ENCODE results near the gene CDCA7L.
"Not testable (repeated sequence)": the region's sequence is repeated elsewhere in the genome, so short reads cannot be mapped to it uniquely, and the experiment has no call there.

Gene CDCA7L

GRCh38 chr7:21908746-21909145, 37.0 kb downstream of the CDCA7L start:
- H3K27me3 Mint-ChIP-seq: no peaks in the 10 kb centered on the region
- no peak for DNase-seq
- H3K9me3 Mint-ChIP-seq: no peaks in the 10 kb centered on the region
- no peak overlapping the region for H3K4me3 Mint-ChIP-seq
- H3K4me1 Mint-ChIP-seq (ENCODE audit: low read depth): no peaks in the 10 kb centered on the region
- H3K27ac Mint-ChIP-seq: no peak overlapping the region
- peaks cover 96% of the 10 kb centered on the region for H3K36me3 Mint-ChIP-seq (ENCODE audit: low read depth)

DNA sequence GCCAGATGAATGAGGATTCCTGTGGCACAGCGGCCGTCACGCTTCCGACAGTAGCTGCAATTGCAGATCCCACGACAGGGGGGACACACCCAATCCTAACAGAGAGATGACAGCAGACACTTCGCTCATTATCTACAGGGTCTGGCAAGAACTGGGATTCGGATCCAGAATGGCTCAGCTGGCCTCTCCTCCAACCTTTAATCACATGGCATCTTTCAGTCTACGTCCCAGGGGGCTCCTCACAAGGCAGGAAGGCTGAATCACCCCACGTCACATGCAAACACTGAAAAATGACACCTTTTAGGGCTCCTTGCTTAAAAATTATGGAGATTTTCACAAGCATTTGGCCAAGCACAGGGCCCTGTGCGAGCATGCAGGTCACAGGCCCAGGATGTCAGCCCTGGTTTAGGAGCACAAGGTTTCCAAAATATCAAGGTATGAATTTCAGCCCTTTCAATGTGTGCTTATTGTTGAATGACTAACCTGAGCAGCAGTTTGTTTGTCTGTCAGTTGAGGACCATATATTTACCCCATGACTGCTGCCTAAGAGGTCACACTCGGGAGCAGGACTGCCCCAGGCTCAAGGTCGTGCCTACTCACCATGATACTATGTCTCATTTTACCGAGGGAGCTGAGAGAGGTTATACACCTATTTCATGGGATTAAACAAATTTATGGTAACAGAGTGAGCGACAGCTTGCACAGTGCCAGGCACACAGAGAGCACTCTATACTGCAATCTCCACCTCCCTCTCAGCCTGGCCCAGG, 42.5 kb downstream of the CDCA7L start:
- Mint-ChIP-seq H3K27ac (no peak overlapping the region), H3K27me3 (no peaks in the 10 kb centered on the region), H3K36me3 (ENCODE audit: low read depth) (peaks cover 99% of the 10 kb centered on the region), H3K4me3 (no peak overlapping the region), H3K4me1 (ENCODE audit: low read depth) (peaks cover 13% of the 10 kb centered on the region), H3K9me3 (no peaks in the 10 kb centered on the region)
- DNase-seq: no peak

DNA sequence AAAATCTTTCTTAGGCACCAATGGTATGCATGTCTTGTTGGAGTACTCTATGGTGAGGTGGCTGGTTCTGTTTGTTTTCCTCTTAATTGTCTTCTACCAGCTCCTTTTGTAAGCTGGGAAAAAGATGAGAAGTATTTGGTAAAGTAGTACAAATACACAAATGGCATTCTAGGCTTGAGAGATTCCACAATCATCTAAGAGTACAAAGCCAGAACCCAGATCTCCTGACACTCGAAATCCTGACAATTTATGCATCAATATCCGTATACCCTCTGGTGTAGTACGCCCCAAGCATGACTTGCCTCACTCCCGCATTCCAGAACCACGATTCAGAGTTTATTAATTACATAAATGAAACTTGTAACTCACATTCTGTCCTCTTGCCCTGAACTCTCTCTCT, 43.5 kb downstream of the CDCA7L start:
- Mint-ChIP-seq H3K4me3 (no peak overlapping the region), H3K4me1 (ENCODE audit: low read depth) (peaks cover 21% of the 10 kb centered on the region), H3K27ac (no peak overlapping the region), H3K9me3 (no peaks in the 10 kb centered on the region), H3K27me3 (no peaks in the 10 kb centered on the region), H3K36me3 (ENCODE audit: low read depth) (peaks cover 99% of the 10 kb centered on the region)
- DNase-seq: no peak

DNA sequence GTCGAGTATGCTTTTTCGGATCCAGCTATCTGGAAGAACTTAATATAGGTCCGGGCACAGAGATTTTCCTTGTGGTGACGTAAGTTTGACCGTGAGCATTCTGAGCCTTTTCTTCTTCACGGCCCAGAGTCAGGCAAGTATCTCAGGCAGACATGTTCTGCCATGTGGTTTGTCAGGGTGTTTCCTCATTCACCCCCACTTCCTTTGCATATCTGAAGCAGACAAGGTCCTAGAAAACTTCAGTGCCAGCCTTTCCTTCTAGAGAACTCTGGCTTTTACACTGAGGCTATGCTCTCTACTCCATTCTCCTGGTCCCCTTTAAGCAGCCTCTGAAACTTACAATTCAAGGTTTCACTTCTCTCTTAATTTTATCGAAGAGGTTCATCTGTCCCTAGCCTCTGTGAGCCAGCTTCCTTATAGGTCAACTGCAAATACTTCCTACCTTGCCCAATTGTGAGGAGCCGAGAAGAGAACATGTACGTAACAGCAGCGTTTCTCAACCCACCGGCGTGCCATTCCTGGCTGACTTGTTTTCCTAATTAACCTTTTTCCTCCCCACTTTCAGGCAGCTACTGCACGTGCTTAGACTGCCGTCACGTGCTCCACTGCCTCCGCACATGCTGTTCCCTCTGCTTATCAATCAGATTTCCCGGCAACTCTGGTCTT, 47.3 kb downstream of the CDCA7L start:
- no peaks in the 10 kb centered on the region for H3K27me3 Mint-ChIP-seq
- no peak for DNase-seq
- H3K4me3 Mint-ChIP-seq: peak overlapping the region; percentile 23

GRCh38 chr7:21893401-21893800, 52.3 kb downstream of the CDCA7L start:
- H3K4me1 Mint-ChIP-seq (ENCODE audit: low read depth): peaks cover 13% of the 10 kb centered on the region
- peaks cover 34% of the 10 kb centered on the region for H3K36me3 Mint-ChIP-seq (ENCODE audit: low read depth)
- H3K9me3 Mint-ChIP-seq: no peaks in the 10 kb centered on the region
- no peak overlapping the region for H3K27ac Mint-ChIP-seq
- no peaks in the 10 kb centered on the region for H3K27me3 Mint-ChIP-seq
- DNase-seq: no peak
- no peak overlapping the region for H3K4me3 Mint-ChIP-seq

More for the DNA sequence above, 47.3 kb downstream of the CDCA7L start:
- Mint-ChIP-seq H3K27ac (peak overlapping the region; percentile 87), H3K4me1 (ENCODE audit: low read depth) (peaks cover 24% of the 10 kb centered on the region), H3K9me3 (no peaks in the 10 kb centered on the region), H3K36me3 (ENCODE audit: low read depth) (peaks cover 81% of the 10 kb centered on the region)

GRCh38 chr7:21891291-21891690, 54.4 kb downstream of the CDCA7L start:
- no peak for DNase-seq
- Mint-ChIP-seq H3K27me3 (no peaks in the 10 kb centered on the region), H3K36me3 (ENCODE audit: low read depth) (peaks cover 17% of the 10 kb centered on the region), H3K4me3 (no peak overlapping the region), H3K4me1 (ENCODE audit: low read depth) (no peaks in the 10 kb centered on the region), H3K9me3 (no peaks in the 10 kb centered on the region), H3K27ac (no peak overlapping the region)

GRCh38 chr7:21887779-21888178, 57.9 kb downstream of the CDCA7L start:
- H3K4me3 Mint-ChIP-seq: no peak overlapping the region
- peaks cover 2% of the 10 kb centered on the region for H3K36me3 Mint-ChIP-seq (ENCODE audit: low read depth)
- H3K27me3 Mint-ChIP-seq: no peaks in the 10 kb centered on the region

GRCh38 chr7:21887353-21887752, 58.3 kb downstream of the CDCA7L start:
- no peak overlapping the region for H3K4me3 Mint-ChIP-seq
- H3K9me3 Mint-ChIP-seq: no peaks in the 10 kb centered on the region
- H3K4me1 Mint-ChIP-seq (ENCODE audit: low read depth): no peaks in the 10 kb centered on the region
- no peaks in the 10 kb centered on the region for H3K27me3 Mint-ChIP-seq
- H3K27ac Mint-ChIP-seq: no peak overlapping the region
- H3K36me3 Mint-ChIP-seq (ENCODE audit: low read depth): peaks cover 2% of the 10 kb centered on the region
- no peak for DNase-seq

More at GRCh38 chr7:21887779-21888178, 57.9 kb downstream of the CDCA7L start:
- Mint-ChIP-seq H3K27ac (no peak overlapping the region), H3K4me1 (ENCODE audit: low read depth) (no peaks in the 10 kb centered on the region), H3K9me3 (no peaks in the 10 kb centered on the region)
- DNase-seq: no peak

DNA sequence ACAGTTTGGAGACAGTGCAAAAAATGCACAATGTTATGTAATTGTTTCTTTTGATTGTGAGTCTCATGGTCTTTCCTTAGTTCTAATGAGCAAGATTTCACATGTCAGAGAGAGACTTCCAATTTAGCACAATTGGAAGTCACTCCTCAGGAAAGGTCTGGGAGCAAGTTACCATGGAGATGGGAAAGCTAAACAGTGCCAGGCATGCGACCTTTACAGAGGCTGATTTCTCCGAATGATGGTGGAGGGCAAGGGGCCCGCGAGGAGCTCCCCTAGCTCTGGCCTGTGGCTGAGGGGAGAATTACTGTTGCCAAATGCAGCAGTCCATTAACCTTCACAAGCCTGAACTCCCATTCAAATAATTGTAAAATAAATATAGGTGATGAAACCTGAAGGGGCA, 59.3 kb downstream of the CDCA7L start:
- DNase-seq: no peak
- H3K4me3 Mint-ChIP-seq: no peak overlapping the region
- H3K4me1 Mint-ChIP-seq (ENCODE audit: low read depth): no peaks in the 10 kb centered on the region
- H3K27me3 Mint-ChIP-seq: no peaks in the 10 kb centered on the region
- H3K27ac Mint-ChIP-seq: no peak overlapping the region
- peaks cover 2% of the 10 kb centered on the region for H3K36me3 Mint-ChIP-seq (ENCODE audit: low read depth)
- H3K9me3 Mint-ChIP-seq: no peaks in the 10 kb centered on the region

DNA sequence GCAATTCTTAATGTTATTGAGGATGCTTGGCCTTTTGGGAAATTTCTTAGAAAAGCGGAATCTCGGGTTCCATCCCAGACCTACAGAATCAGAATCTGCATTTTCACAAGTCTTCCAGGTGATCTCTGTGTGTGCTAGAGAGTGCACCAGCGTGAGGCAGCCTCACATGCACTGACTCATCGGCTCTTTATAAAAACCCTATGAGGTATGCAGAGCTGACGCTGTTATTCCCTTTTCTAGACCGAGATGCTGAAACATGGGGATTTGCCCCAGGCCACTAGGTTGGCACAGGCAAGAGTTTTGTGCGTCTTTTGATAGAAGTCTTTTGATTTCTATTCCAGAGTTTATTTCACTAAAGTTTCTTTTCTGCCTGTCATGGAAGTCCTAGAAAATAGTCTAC, 61.2 kb downstream of the CDCA7L start:
- Mint-ChIP-seq H3K4me1 (ENCODE audit: low read depth) (no peaks in the 10 kb centered on the region), H3K36me3 (ENCODE audit: low read depth) (no peaks in the 10 kb centered on the region), H3K9me3 (no peaks in the 10 kb centered on the region), H3K4me3 (no peak overlapping the region), H3K27ac (no peak overlapping the region), H3K27me3 (no peaks in the 10 kb centered on the region)
- DNase-seq: no peak

- not testable (repeated sequence) for H3K36me3 Mint-ChIP-seq (ENCODE audit: low read depth); H3K4me1 Mint-ChIP-seq (ENCODE audit: low read depth); H3K9me3 Mint-ChIP-seq; DNase-seq; H3K4me3 Mint-ChIP-seq; H3K27me3 Mint-ChIP-seq; H3K27ac Mint-ChIP-seq
Measured at GRCh38 chr7:21883501-21883900, 62.2 kb downstream of the CDCA7L start.

DNA sequence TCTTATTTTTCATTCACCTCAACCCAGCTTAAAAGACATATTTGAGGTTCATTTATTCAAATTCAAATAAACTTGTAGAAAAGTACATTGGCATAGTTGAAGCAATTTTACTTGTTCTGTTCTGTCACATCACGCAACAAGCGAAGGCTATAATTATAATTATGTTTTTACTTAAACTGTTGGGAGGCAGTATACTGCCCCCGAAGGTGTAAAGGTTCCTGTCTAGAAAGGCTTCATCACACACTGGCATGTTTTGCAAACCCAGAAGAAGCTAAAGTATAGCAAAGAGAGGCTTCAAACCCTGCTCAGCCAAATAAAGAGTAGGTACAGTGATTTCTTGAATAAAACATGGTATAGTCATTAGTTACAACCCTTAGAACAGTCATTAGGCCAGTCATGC, 62.6 kb downstream of the CDCA7L start:
- H3K27ac Mint-ChIP-seq: no peak overlapping the region
- no peaks in the 10 kb centered on the region for H3K9me3 Mint-ChIP-seq
- no peaks in the 10 kb centered on the region for H3K4me1 Mint-ChIP-seq (ENCODE audit: low read depth)
- DNase-seq: no peak
- H3K36me3 Mint-ChIP-seq (ENCODE audit: low read depth): no peaks in the 10 kb centered on the region
- H3K27me3 Mint-ChIP-seq: no peaks in the 10 kb centered on the region
- H3K4me3 Mint-ChIP-seq: no peak overlapping the region

GRCh38 chr7:21869785-21870402, 75.8 kb downstream of the CDCA7L start:
- no peak for DNase-seq
- Mint-ChIP-seq H3K27ac (no peak overlapping the region), H3K27me3 (no peaks in the 10 kb centered on the region)

GRCh38 chr7:21868576-21868850, 77.2 kb downstream of the CDCA7L start:
- H3K36me3 Mint-ChIP-seq (ENCODE audit: low read depth): peaks cover 6% of the 10 kb centered on the region
- no peak overlapping the region for H3K27ac Mint-ChIP-seq
- no peak overlapping the region for H3K4me3 Mint-ChIP-seq
- no peaks in the 10 kb centered on the region for H3K27me3 Mint-ChIP-seq
- no peak for DNase-seq
- no peaks in the 10 kb centered on the region for H3K4me1 Mint-ChIP-seq (ENCODE audit: low read depth)
- H3K9me3 Mint-ChIP-seq: no peaks in the 10 kb centered on the region

More at GRCh38 chr7:21869785-21870402, 75.8 kb downstream of the CDCA7L start:
- no peaks in the 10 kb centered on the region for H3K9me3 Mint-ChIP-seq
- H3K4me3 Mint-ChIP-seq: no peak overlapping the region
- no peaks in the 10 kb centered on the region for H3K4me1 Mint-ChIP-seq (ENCODE audit: low read depth)
- H3K36me3 Mint-ChIP-seq (ENCODE audit: low read depth): peaks cover 9% of the 10 kb centered on the region
